Right lobe of liver (tissue), 4 donors: ENCODE measurements around the gene FNDC10.

Experiments
- CTCF ChIP-seq, 4 donors: fragments of 200-600 bp in 3 of 4; fragments of 450-650 bp in 1 of 4; IDR thresholded peaks; one replicate each; pipeline versions ENCODE4 v1.5.1 to v1.8.0; 2016 to 2022; ENCODE audit warnings: antibody characterized with exemption in 4 of 4, mild to moderate bottlenecking in 2 of 4
- POLR2A ChIP-seq: fragments of 450-650 bp; IDR thresholded peaks from one replicate; pipeline ENCODE4 v1.6.1; 2017; ENCODE audit warnings: antibody characterized with exemption, mild to moderate bottlenecking
- donor health status: DM: no; HTN: no; CAD: no.
- donor health status: DM: no; HTN: no; CAD: no.
- donor health status: DM: no; HTN: yes; CAD: no.

- TF ChIP-seq CTCF (IDR thresholded peaks at IDR 0.05): no peak
- TF ChIP-seq POLR2A: no peak
Measured at GRCh38 chr1:1630191-1630964, 30.4 kb upstream of the FNDC10 start.
